ENCODE measurements around the gene PDGFA. TPM values are rescaled to one million over a fixed set of nuclear protein-coding genes. Genes with fewer than 3 reads are reported as not detected.

The PDGFA gene
- total RNA-seq, 1 experiment from 2014 or later = 35.8 TPM

- DNase-seq = no peak
These were observed 55.7 kb downstream of the PDGFA start for GRCh38 chr7:463817-464453.

More at GRCh38 chr7:463817-464453, 55.7 kb downstream of the PDGFA start:
- Histone ChIP-seq H4K20me1 (ENCODE audit: control insufficient read depth, insufficient read depth, insufficient read length) (peaks cover 2% of the 10 kb centered on the region), H3K18ac (ENCODE audit: insufficient read length, low read depth, low read length) (no peak overlapping the region), H4K91ac (ENCODE audit: insufficient read length, low read depth, low read length) (no peak overlapping the region), H3K27ac (ENCODE audit: insufficient read length, low read depth, low read length) (no peak overlapping the region), H3K23ac (ENCODE audit: insufficient read length, low read depth, low read length) (no peak overlapping the region), H2BK5ac (ENCODE audit: insufficient read length, low read length) (no peak overlapping the region), H3K14ac (ENCODE audit: insufficient read depth, low read length) (no peak overlapping the region), H3K9ac (ENCODE audit: extremely low read depth, insufficient read length, low read length) (no peak overlapping the region), H3K4me2 (ENCODE audit: insufficient read depth, insufficient read length, low read length) (no peak overlapping the region), H2BK120ac (ENCODE audit: low read depth, low read length, poor library complexity, severe bottlenecking) (no peak overlapping the region), H3K79me1 (ENCODE audit: insufficient read depth, low read depth, low read length, poor library complexity, severe bottlenecking) (no peaks in the 10 kb centered on the region), H2BK12ac (ENCODE audit: insufficient read length, low read depth, low read length) (no peak overlapping the region), H4K5ac (ENCODE audit: insufficient read length, low read depth, low read length) (no peak overlapping the region), H3K27me3 (ENCODE audit: insufficient read depth, low read length) (no peaks in the 10 kb centered on the region), H3K9me3 (ENCODE audit: control insufficient read depth, low read depth, low read length) (no peaks in the 10 kb centered on the region), H3K56ac (ENCODE audit: insufficient read length, low read depth, low read length) (no peak overlapping the region), H3K4me1 (ENCODE audit: insufficient read depth, low read length) (no peaks in the 10 kb centered on the region), H3K79me2 (ENCODE audit: insufficient read depth, low read length) (no peaks in the 10 kb centered on the region), H3K4ac (ENCODE audit: low read depth, low read length) (no peak overlapping the region), H2AK5ac (ENCODE audit: insufficient read length, low read length) (no peak overlapping the region), H3T11ph (ENCODE audit: low read length) (no peak overlapping the region), H3K23me2 (ENCODE audit: insufficient read length, low read depth, low read length, poor library complexity, severe bottlenecking) (no peaks in the 10 kb centered on the region), H2AFZ (ENCODE audit: low read length) (no peak overlapping the region), H2BK20ac (ENCODE audit: low read depth, low read length, poor library complexity, severe bottlenecking) (no peak overlapping the region), H4K8ac (replicated peaks; ENCODE audit: insufficient read length, low read depth, low read length) (no peak overlapping the region), H2BK15ac (ENCODE audit: low read depth, low read length) (no peak overlapping the region)
- Mint-ChIP-seq H3K9me3 (peaks cover 14 to 16% of the 10 kb centered on the region in 2 experiments), H3K4me1 (peaks cover 12 to 21% of the 10 kb centered on the region in 2 experiments), H3K27ac (no peak overlapping the region; a peak in 1 of 7 replicates), H3K36me3 (ENCODE audit: insufficient read depth in 1 of 3, low read depth in 3 of 3) (peaks cover 9 to 13% (median 10%) of the 10 kb centered on the region in 3 experiments), H3K4me3 (no peak overlapping the region), H3K27me3 (ENCODE audit: low read depth) (peaks cover 7% of the 10 kb centered on the region)
- no CpG with 5 or more reads among the region's 35 CpGs for WGBS (ENCODE audit: extremely low coverage, insufficient read length, low lambda C conversion rate)
- TF ChIP-seq, protein P1, sequence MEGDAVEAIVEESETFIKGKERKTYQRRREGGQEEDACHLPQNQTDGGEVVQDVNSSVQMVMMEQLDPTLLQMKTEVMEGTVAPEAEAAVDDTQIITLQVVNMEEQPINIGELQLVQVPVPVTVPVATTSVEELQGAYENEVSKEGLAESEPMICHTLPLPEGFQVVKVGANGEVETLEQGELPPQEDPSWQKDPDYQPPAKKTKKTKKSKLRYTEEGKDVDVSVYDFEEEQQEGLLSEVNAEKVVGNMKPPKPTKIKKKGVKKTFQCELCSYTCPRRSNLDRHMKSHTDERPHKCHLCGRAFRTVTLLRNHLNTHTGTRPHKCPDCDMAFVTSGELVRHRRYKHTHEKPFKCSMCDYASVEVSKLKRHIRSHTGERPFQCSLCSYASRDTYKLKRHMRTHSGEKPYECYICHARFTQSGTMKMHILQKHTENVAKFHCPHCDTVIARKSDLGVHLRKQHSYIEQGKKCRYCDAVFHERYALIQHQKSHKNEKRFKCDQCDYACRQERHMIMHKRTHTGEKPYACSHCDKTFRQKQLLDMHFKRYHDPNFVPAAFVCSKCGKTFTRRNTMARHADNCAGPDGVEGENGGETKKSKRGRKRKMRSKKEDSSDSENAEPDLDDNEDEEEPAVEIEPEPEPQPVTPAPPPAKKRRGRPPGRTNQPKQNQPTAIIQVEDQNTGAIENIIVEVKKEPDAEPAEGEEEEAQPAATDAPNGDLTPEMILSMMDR (conservative IDR thresholded peaks at IDR 0.05) = no peak

Data from H9 (cell line).